NCI-H524 (cell line): ENCODE data around the gene POMT1.

Experiments used
- DNase-seq, 2 experiments: peaks; one replicate each; lab custom pipeline; 2025; lab: John Stamatoyannopoulos, UW

Gene POMT1

DNA sequence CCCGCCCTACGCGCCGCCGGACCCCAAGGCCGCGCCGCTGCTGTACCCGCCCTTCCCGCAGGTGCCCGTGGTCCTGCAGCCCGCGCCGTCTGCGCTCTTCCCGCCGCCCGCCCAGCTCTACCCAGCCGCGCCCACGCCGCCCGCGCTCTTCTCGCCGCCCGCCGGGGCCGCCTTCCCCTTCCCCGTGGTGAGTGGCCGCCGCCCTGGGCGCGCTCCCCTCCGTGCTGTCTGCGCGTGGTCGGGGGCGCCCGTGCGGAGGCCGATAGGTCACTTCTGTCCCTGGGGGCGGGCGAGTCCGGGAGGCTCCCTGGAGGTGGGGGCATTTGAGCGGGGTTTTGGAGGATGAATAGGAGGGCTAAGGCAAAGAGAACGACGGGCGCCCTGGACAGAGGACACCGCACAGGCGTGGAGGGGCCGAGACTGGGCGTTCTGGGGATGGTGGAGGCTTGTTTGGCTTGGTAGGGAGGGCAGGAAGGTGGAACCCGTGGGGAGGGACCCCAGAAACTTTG lies 52.2 kb downstream of the POMT1 start:
- DNase-seq = no peak

DNA sequence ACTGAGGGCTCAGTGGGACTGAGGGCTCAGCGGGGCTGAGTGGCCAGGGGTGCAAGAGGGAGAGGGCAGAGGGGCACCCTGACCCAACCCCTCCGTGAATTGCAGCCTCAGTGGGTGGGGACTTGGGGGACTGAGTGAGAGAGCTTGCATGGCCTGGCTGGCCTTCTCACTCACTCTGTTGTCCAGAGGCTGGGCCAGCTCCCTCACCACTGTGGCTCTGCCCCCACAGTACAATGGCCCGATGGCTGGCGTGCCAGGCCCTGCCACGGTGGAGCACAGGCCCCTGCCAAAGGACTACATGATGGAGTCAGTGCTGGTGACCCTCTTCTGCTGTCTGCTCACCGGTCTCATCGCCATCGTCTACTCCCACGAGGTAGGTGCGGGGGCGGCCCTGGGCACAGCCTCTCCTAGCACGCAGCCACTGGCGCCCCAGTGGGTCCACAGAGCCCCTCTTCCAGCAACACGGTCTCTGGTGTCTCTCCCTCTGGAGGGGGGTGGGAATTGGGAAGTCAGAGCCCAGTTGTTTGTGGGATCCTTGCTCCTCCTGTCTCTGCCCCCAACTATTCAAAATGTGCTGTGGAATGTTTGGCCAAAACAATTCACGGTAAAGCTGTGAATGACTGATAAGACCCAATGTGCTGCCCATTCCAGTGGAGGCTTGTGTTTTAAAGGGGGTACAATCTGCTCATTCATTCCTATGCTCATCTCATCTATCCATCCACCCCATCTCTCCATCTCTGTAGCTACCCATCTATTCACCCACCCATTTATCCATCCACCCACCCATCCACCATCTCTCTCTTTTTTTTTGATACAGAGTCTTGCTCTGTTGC lies 53.3 kb downstream of the POMT1 start:
- no peak for DNase-seq

DNA sequence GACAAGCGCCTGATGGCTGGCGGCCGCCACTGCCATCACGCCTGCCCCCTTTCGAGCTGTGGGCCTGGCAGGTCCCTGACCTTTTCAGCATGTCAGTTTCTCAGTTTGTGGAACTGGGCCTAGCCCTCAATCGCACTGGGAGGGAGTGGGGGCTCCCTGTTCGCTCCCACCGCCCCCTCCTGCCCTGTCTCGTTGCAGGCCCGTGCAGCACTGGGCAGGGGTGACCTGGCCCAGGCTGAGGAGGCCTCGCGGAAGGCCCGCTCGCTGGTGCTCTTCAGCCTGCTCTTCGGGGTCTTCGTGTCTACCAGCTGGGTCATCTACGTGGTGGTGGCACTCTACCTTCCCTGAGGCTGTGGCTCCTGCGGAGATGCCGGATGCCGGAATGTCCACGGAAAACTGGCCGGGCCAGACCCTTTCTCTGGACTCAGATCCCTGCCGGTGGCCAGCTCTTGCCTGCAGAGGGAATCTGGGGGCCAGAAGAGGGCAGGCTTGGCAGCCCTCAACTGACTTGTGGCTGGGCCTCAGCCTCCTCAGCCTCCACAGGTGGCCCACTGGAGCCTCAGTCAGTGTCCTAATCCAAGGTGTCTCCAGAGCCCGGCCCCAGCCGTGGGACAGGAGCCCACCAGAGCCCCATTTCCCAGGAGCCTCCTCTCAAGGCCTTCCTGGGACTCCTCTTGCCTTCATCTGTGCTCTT lies 55.3 kb downstream of the POMT1 start:
- no peak for DNase-seq

DNA sequence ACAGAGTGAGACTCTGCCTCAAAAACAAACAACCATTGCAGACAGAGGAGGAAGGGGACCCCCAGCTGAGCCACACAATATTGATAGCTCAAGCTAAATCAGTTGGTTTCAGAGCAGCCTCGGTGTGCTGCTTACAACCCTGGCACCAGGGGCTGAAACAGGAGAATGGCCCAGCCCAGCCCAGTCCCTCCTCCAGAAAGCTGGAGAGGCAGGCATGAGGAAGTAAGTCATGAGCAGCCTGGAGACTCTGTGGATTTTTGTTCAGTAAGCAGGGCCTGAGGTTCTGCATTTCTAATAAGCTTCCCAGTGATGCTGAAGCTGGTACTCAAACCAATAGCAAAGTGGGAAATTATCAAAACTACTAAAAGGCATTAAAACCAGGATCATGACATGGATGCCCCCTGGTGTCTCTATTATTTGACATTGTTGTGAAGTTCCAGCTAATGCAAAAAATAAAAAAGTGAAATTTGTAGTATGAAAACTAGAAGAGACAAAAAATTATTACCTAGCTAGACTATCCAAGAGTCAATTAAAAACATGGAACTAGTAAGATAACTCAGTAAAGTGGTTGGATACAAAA lies 56.8 kb downstream of the POMT1 start:
- no peak for DNase-seq

DNA sequence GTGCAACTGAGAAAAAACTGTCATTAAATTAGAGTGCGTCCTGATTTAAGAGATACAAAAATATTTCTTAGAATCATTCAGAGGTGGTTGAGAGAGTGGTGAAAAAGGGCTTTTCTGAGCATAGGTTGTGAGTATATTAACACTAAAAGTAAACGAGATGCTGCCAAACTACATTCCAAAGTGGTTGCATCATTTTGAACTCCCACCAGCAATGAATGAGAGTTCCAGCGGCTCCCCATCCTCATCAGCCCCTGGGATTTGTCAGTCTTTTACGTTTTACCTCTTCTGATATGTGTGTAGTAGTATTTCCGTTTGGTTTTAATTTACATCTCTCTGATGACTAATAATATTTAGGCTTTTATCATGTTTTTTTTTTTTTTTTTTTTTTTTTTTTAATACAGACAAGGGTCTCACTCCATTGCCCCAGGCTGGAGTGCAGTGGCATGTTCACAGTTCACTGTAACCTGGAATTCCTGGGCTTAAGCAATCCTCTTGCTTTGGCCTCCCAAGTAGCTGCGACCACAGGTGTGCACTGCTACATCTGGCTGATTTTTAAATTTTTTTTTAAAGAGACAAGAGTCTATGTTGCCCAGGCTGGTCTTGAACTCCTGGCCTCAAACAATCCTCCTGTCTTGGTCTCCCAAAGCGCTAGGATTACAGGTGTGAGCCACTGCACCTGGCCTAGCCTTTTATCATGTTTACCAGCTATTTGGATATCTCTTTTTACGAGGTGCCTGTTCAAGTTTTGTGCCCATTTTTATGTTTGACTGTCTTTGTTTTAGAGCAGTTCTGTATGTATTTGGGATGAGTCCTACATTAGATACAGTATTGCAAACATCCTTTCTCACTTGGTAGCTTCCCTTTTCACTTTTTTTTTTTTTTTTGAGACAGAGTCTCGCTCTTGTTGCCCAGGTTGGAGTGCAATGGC lies 59.6 kb downstream of the POMT1 start:
- DNase-seq = no peak

DNA sequence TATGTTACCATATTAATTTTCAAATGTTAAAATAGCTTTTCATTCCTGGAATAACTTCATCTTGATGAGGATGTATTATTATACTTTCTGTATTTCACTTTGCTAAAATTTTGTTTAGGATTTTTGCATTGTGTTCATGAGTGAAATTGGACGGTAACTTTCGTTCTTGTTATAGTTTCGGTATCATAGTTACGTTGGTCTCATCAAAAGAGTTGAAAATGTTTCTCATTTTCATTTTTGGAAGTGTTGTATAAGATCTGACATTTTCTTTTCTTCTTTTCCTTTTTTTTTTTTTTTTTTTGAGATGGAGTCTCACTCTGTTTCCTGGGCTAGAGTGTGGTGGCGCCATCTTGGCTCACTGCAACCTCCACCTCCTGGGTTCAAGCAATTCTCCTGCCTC lies 62.7 kb downstream of the POMT1 start:
- DNase-seq = no peak

DNA sequence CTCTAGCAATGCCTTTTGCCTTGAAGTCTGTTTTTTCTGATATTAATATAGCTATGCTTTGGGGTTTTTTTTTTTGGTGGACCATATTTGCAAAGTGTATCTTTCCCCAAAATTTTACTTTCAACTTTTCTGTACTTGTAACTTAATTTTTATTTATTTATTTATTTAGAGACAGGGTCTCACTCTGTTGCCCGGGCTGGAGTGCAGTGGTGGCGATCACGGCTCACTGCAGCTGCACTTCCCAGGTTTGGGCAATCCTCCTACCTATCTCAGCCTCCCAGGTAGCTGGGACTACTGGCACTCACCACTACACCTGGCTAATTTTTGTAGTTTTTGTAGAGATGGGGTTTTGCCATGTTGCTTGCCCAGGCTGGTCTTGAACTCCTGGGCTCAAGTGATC lies 63.4 kb downstream of the POMT1 start:
- DNase-seq = no peak

DNA sequence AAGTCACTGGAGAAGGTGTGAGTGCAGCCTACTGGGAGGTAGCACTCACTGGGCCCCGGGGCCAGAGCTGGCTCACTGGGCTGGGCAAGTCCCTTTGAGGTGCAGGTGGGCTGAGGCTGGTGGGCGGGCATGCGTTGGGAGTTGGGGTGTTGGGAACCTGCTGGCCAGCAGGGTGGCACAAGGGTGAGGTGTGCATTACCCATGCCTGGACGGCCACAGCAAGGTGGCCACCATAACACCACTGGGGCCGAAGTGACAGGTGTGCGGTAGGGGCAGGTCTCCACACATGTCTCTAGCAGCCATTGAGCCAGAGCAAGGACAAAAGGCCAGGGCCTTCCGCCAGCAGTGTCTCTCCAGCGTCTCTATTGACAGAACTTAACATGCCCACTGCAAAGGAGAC lies 65.2 kb downstream of the POMT1 start:
- no peak for DNase-seq
